Natural killer cell (primary cell): Measurements from ENCODE around the gene PID1. TPM values are rescaled to one million over a fixed set of nuclear protein-coding genes. Genes with fewer than 3 reads are reported as not detected.

ENCODE experiments used
- ATAC-seq, 3 donors: fragments of 150-1000 bp in 2 of 3; fragments of 200-7000 bp in 1 of 3; cut with Tn5 transposase; 1 replicate in 1 of 3; 2 replicates in 2 of 3; pipeline ENCODE4 v1.10.0; 2021; ENCODE audit warnings: mild to moderate bottlenecking in 2 of 3, moderate library complexity in 2 of 3
- DNase-seq, 2 donors: peaks; one replicate each; pipeline versions ENCODE4 v3.0.0 to v3.0.0-alpha.2; 2013 to 2021; ENCODE audit warnings: mixed read lengths in 1 of 2
- H3K27ac ChIP-seq: one replicate; pipeline ENCODE4 v1.5.1; 2013; ENCODE audit warnings: mild to moderate bottlenecking, low read length
- H3K27me3 ChIP-seq: one replicate; pipeline ENCODE4 v1.6.1; 2013; ENCODE audit warnings: low read length; ENCODE audit not compliant: control insufficient read depth, insufficient read depth
- H3K36me3 ChIP-seq: one replicate; pipeline ENCODE4 v1.6.1; 2013; ENCODE audit warnings: low read length; ENCODE audit not compliant: control insufficient read depth, insufficient read depth
- H3K4me1 ChIP-seq: one replicate; pipeline ENCODE4 v1.6.1; 2013; ENCODE audit warnings: low read length; ENCODE audit not compliant: control insufficient read depth, insufficient read depth
- H3K4me3 ChIP-seq: one replicate; pipeline ENCODE4 v1.5.1; 2013; ENCODE audit warnings: low read length
- H3K9me3 ChIP-seq: one replicate; pipeline ENCODE4 v1.6.1; 2013; ENCODE audit warnings: low read length; ENCODE audit not compliant: control insufficient read depth, insufficient read depth
- H3K27ac Mint-ChIP-seq, 2 donors: one replicate each; pipeline ENCODE4 v1.8.0; 2022; ENCODE audit warnings: mild to moderate bottlenecking in 2 of 2, mixed read lengths in 2 of 2, moderate library complexity in 1 of 2
- H3K27me3 Mint-ChIP-seq, 2 donors: one replicate each; pipeline ENCODE4 v1.8.0; 2022; ENCODE audit warnings: low read depth in 2 of 2, mixed read lengths in 2 of 2
- H3K36me3 Mint-ChIP-seq: one replicate; pipeline ENCODE4 v1.8.0; 2022; ENCODE audit warnings: mixed read lengths
- H3K4me1 Mint-ChIP-seq, 2 donors: one replicate each; pipeline ENCODE4 v1.8.0; 2022; ENCODE audit warnings: mixed read lengths in 2 of 2
- H3K4me3 Mint-ChIP-seq: one replicate; pipeline ENCODE4 v1.8.0; 2022; ENCODE audit warnings: mild to moderate bottlenecking, moderate library complexity, mixed read lengths
- H3K9me3 Mint-ChIP-seq, 2 donors: one replicate each; pipeline ENCODE4 v1.8.0; 2022; ENCODE audit warnings: mixed read lengths in 2 of 2
- WGBS: methylation state at CpG from one replicate; pipeline ENCODE4 v1.1.7; 2013; ENCODE audit warnings: missing lambda C conversion rate; ENCODE audit not compliant: insufficient coverage; 5-methylcytosine and 5-hydroxymethylcytosine counted together
- intact Hi-C: fragments of 100-400 bp; cut with micrococcal nuclease; formaldehyde crosslinking; loops from one replicate; pipeline ENCODE4 v1.14.2; 2022
- total RNA-seq, 4 donors: library from RNA; stranded (reverse); fragments of 120-200 nt in 1 of 4; gene quantifications; one replicate each; pipeline versions ENCODE4 v1.2.3 to v1.2.4, GENCODE V29; 2013 to 2022
- TF ChIP-seq, protein P1 (sequence below): fragments of 200-600 bp; IDR thresholded peaks from one replicate; pipeline ENCODE4 v1.8.0; 2022; ENCODE audit warnings: antibody characterized with exemption

The PID1 gene
- total RNA-seq, 3 donors from 2014 or later (not counting 1 experiment from before 2014, with no cell fraction given) = 0.56 to 3.0 (median 1.0) TPM

DNA sequence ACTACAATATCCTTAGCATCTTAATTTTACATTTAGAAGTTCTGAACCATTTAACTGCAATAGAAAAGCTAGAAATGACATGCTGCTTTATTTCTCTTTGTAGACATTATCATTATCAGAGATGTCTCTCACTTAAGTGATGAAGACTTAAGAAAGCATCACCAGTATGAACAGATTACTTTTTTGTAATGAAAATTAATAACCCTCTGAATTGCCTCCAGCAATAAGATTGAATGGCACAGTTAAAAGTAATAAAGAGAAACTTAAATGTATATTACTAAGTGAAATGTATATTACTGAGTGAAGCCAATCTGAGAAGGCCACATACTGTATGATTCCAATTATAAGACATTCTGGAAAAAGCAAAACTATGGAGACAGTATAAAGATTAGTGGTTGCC, 89.4 kb downstream of the PID1 start:
- Mint-ChIP-seq H3K9me3 (peaks cover 4% of the 10 kb centered on the region in 2 donors), H3K4me3 (no peak overlapping the region), H3K27ac (no peak overlapping the region), H3K27me3 (no peaks in the 10 kb centered on the region), H3K4me1 (no peaks in the 10 kb centered on the region), H3K36me3 (no peaks in the 10 kb centered on the region)
- Histone ChIP-seq H3K9me3 (peaks cover 6% of the 10 kb centered on the region), H3K4me3 (no peak overlapping the region), H3K36me3 (no peaks in the 10 kb centered on the region), H3K27me3 (no peaks in the 10 kb centered on the region), H3K27ac (no peak overlapping the region), H3K4me1 (no peaks in the 10 kb centered on the region)
- intact Hi-C loops = no loop called here
- DNase-seq (no peak), ATAC-seq (no peak)
- TF ChIP-seq, protein P1, sequence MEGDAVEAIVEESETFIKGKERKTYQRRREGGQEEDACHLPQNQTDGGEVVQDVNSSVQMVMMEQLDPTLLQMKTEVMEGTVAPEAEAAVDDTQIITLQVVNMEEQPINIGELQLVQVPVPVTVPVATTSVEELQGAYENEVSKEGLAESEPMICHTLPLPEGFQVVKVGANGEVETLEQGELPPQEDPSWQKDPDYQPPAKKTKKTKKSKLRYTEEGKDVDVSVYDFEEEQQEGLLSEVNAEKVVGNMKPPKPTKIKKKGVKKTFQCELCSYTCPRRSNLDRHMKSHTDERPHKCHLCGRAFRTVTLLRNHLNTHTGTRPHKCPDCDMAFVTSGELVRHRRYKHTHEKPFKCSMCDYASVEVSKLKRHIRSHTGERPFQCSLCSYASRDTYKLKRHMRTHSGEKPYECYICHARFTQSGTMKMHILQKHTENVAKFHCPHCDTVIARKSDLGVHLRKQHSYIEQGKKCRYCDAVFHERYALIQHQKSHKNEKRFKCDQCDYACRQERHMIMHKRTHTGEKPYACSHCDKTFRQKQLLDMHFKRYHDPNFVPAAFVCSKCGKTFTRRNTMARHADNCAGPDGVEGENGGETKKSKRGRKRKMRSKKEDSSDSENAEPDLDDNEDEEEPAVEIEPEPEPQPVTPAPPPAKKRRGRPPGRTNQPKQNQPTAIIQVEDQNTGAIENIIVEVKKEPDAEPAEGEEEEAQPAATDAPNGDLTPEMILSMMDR = no peak

DNA sequence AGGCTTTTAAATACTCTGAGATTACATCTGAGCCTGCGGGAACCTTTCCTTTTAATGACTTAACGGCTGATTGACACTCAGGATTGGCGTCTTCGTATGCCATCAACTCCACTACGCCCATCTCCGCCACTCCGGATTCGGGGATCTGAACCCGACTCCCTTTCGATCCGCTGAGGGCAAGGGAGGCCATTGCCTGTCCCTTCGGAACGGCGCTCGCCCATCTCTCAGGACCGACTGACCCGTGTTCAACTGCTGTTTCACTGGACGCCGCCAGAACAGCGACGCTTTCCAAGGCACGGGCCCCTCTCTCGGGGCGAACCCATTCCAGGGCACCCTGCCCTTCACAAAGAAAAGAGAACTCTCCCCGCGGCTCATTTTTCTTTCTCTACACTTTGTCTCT, 90.4 kb downstream of the PID1 start:
- Histone ChIP-seq H3K4me3 (no peak overlapping the region), H3K27ac (no peak overlapping the region), H3K27me3 (no peaks in the 10 kb centered on the region), H3K36me3 (no peaks in the 10 kb centered on the region), H3K4me1 (no peaks in the 10 kb centered on the region), H3K9me3 (no peaks in the 10 kb centered on the region)
- Mint-ChIP-seq H3K27me3 (no peaks in the 10 kb centered on the region), H3K36me3 (no peaks in the 10 kb centered on the region), H3K27ac (no peak overlapping the region), H3K4me3 (no peak overlapping the region), H3K4me1 (no peaks in the 10 kb centered on the region), H3K9me3 (peaks cover 2 to 4% of the 10 kb centered on the region in 2 donors)
- DNase-seq (no peak), ATAC-seq (no peak)
- WGBS = 93% methylated on average over 26 of the region's 26 CpGs
- intact Hi-C loops = no loop called here
- TF ChIP-seq, protein P1 = no peak

DNA sequence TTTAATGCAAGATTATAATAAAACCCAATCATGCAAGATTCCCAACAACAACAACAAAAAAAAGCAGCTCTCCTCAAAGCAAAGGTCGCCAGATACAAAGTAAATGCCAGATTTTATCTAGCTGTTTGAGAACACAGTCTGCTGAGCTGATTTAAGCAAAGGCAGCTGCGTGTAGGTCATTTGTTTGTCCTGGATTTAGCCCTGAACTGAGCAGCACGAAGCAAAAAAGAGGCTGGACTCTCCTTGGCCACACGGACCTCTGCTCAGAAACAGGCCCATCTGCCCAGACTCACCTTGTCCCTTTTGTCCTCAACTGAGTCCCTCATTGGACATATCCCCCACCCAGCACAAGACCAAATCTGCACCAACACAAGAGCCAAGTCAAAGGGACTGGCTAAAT, 91.5 kb downstream of the PID1 start:
- H3K36me3 Mint-ChIP-seq = no peaks in the 10 kb centered on the region
- Histone ChIP-seq H3K9me3 (no peaks in the 10 kb centered on the region), H3K36me3 (no peaks in the 10 kb centered on the region), H3K4me1 (no peaks in the 10 kb centered on the region), H3K27ac (no peak overlapping the region), H3K27me3 (no peaks in the 10 kb centered on the region), H3K4me3 (no peak overlapping the region)
- H3K4me3 Mint-ChIP-seq = no peak overlapping the region
- WGBS = 69% methylated on average over 4 of the region's 4 CpGs
- H3K27me3 Mint-ChIP-seq = no peaks in the 10 kb centered on the region
- ATAC-seq (no peak), DNase-seq (no peak)
- H3K9me3 Mint-ChIP-seq = peaks cover 2 to 4% of the 10 kb centered on the region in 2 donors
- H3K4me1 Mint-ChIP-seq = no peaks in the 10 kb centered on the region
- intact Hi-C loops = no loop called here
- TF ChIP-seq, protein P1 = no peak
- no peak overlapping the region for H3K27ac Mint-ChIP-seq

DNA sequence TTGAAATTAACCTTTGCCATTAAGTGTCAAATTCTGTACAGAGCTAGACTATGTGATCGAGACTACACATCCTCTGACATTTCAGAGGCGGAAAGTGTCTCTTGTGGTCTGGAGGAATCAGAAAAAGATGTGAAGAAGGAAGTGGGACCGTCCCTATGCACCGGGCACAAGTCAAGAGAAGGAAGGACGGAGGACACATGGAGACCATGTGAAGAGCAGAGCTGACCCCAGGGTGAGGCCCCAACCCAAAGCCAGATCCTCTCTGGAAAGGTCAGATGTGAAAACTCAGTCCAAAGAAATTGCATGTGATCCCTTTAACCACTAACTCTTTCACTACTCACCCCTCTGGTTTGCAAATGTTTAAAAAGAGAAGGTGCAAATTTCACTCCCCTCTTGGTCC, 92.4 kb downstream of the PID1 start:
- Histone ChIP-seq H3K27ac (no peak overlapping the region), H3K36me3 (no peaks in the 10 kb centered on the region), H3K9me3 (no peaks in the 10 kb centered on the region), H3K4me1 (no peaks in the 10 kb centered on the region), H3K27me3 (no peaks in the 10 kb centered on the region), H3K4me3 (no peak overlapping the region)
- TF ChIP-seq, protein P1 = no peak
- Mint-ChIP-seq H3K27ac (no peak overlapping the region), H3K4me3 (no peak overlapping the region), H3K9me3 (peaks cover 4 to 6% of the 10 kb centered on the region in 2 donors), H3K36me3 (no peaks in the 10 kb centered on the region), H3K27me3 (no peaks in the 10 kb centered on the region), H3K4me1 (no peaks in the 10 kb centered on the region)
- intact Hi-C loops = no loop called here
- WGBS = 83% methylated on average over 5 of the region's 5 CpGs
- DNase-seq (no peak), ATAC-seq (no peak)
